H1 (cell line): Measurements from ENCODE around the gene TOR1B. TPM values are rescaled to one million over a fixed set of nuclear protein-coding genes. Genes with fewer than 3 reads are reported as not detected.

ENCODE experiments used
- CTCF ChIA-PET: fragments of 300-600 bp; sonication (Branson Sonifier 250); formaldehyde crosslinking; loops from one replicate; lab custom pipeline; 2021; ENCODE audit not compliant: partially characterized antibody; lab: Charles Lee
- POLR2A ChIA-PET: fragments of 300-600 bp; sonication (Branson Sonifier 250); formaldehyde crosslinking; loops from one replicate; lab custom pipeline; 2021; ENCODE audit warnings: inconsistent platforms; ENCODE audit not compliant: partially characterized antibody; lab: Charles Lee
- DNase-seq, 2 experiments: peaks; one replicate each; pipeline versions ENCODE4 v3.0.0 to v3.0.0-alpha.2; 2010 to 2022; ENCODE audit warnings: low spot score in 2 of 2, low read depth in 1 of 2, mixed read lengths in 1 of 2
- FAIRE-seq: peaks from 2 replicates; lab custom pipeline; 2011; peaks lifted over from hg19 to GRCh38; lab: Jason Lieb, UNC
- H2AFZ ChIP-seq: 2 replicates; pipeline ENCODE4 v1.8.1; 2012; ENCODE audit warnings: low read length, inconsistent platforms
- H2AK5ac ChIP-seq: 2 replicates; pipeline ENCODE4 v1.6.1; 2013; ENCODE audit warnings: low read depth, low read length
- H2BK120ac ChIP-seq: replicated peaks from 2 replicates; pipeline ENCODE3; 2013; ENCODE audit warnings: low read depth, low read length, inconsistent platforms
- H2BK12ac ChIP-seq: 2 replicates; pipeline ENCODE4 v1.6.1; 2013; ENCODE audit warnings: low read depth, low read length
- H2BK15ac ChIP-seq: 2 replicates; pipeline ENCODE4 v1.6.1; 2013; ENCODE audit warnings: low read length
- H2BK20ac ChIP-seq: 2 replicates; pipeline ENCODE4 v1.6.1; 2013; ENCODE audit warnings: low read length
- H2BK5ac ChIP-seq: 2 replicates; pipeline ENCODE4 v1.6.1; 2013; ENCODE audit warnings: low read depth, low read length
- H3K14ac ChIP-seq: 2 replicates; pipeline ENCODE4 v1.6.1; 2013; ENCODE audit warnings: inconsistent platforms; ENCODE audit not compliant: insufficient read length
- H3K18ac ChIP-seq: 2 replicates; pipeline ENCODE4 v1.6.1; 2013; ENCODE audit warnings: low read length; ENCODE audit errors: extremely low read depth
- H3K23ac ChIP-seq: 2 replicates; pipeline ENCODE4 v1.6.1; 2013; ENCODE audit warnings: inconsistent platforms; ENCODE audit not compliant: insufficient read length
- H3K23me2 ChIP-seq: 2 replicates; pipeline ENCODE4 v1.6.1; 2013; ENCODE audit warnings: low read depth, low read length
- H3K27ac ChIP-seq: 2 replicates; pipeline ENCODE4 v1.6.1; 2011; ENCODE audit warnings: low read depth, low read length, inconsistent platforms
- H3K27me3 ChIP-seq, 4 experiments: replicated peaks in 1 of 4; 1 replicate in 1 of 4; 2 replicates in 3 of 4; pipeline versions ENCODE4 v1.6.1 to v1.8.1; 2011 to 2013; ENCODE audit warnings: low read length in 3 of 4, mild to moderate bottlenecking in 3 of 4, inconsistent platforms in 2 of 4, mixed read lengths in 2 of 4, moderate library complexity in 1 of 4; ENCODE audit not compliant: control insufficient read depth in 3 of 4, insufficient read depth in 3 of 4; ENCODE audit errors: extremely low read depth in 1 of 4
- H3K36me3 ChIP-seq, 4 experiments: 2 replicates each; pipeline versions ENCODE4 v1.6.1 to v1.8.1; 2011 to 2013; ENCODE audit warnings: mild to moderate bottlenecking in 4 of 4, low read length in 3 of 4, moderate library complexity in 2 of 4, control low read depth in 1 of 4, inconsistent platforms in 1 of 4; ENCODE audit not compliant: insufficient read depth in 4 of 4, control insufficient read depth in 2 of 4
- H3K4ac ChIP-seq: replicated peaks from 2 replicates; pipeline ENCODE3; 2013; ENCODE audit warnings: low read length, low read depth, mixed read lengths, inconsistent platforms; ENCODE audit not compliant: insufficient read length
- H3K4me1 ChIP-seq, 4 experiments: replicated peaks in 1 of 4; 1 replicate in 1 of 4; 2 replicates in 3 of 4; pipeline versions ENCODE4 v1.6.1 to v1.8.1; 2011 to 2013; ENCODE audit warnings: low read length in 3 of 4, inconsistent platforms in 2 of 4, mixed read lengths in 1 of 4; ENCODE audit not compliant: insufficient read depth in 4 of 4, control insufficient read depth in 3 of 4
- H3K4me2 ChIP-seq, 2 experiments: 2 replicates each; pipeline versions ENCODE4 v1.6.1 to v1.8.1; 2011 to 2013; ENCODE audit warnings: low read depth in 2 of 2, low read length in 2 of 2, control low read depth in 1 of 2, inconsistent platforms in 1 of 2, mild to moderate bottlenecking in 1 of 2; ENCODE audit not compliant: insufficient read depth in 1 of 2
- H3K4me3 ChIP-seq, 4 experiments: fragments of 200-600, 300-600 bp in 1 of 4; sonication (generic), shearing (Covaris generic), sonication (Bioruptor Twin) in 1 of 4; 2 replicates each; pipeline versions ENCODE4 v1.5.1 to v1.8.1; 2011 to 2016; ENCODE audit warnings: low read length in 4 of 4, low read depth in 3 of 4, control low read depth in 2 of 4, inconsistent platforms in 2 of 4, mild to moderate bottlenecking in 2 of 4, mixed read lengths in 1 of 4, moderate library complexity in 1 of 4; ENCODE audit not compliant: insufficient read depth in 2 of 4; ENCODE audit errors: extremely low read depth in 1 of 4
- H3K56ac ChIP-seq: replicated peaks from 2 replicates; pipeline ENCODE3; 2013; ENCODE audit warnings: low read depth, mild to moderate bottlenecking, mixed read lengths, low read length, inconsistent platforms; ENCODE audit not compliant: insufficient read length
- H3K79me1 ChIP-seq: 2 replicates; pipeline ENCODE4 v1.6.1; 2013; ENCODE audit warnings: low read depth, low read length, control low read depth
- H3K79me2 ChIP-seq, 2 experiments: 2 replicates each; pipeline versions ENCODE4 v1.6.1 to v1.8.1; 2012 to 2013; ENCODE audit warnings: low read length in 2 of 2, mild to moderate bottlenecking in 2 of 2, inconsistent platforms in 1 of 2; ENCODE audit not compliant: insufficient read depth in 2 of 2, control insufficient read depth in 1 of 2
- H3K9ac ChIP-seq, 4 experiments: replicated peaks in 1 of 4; 1 replicate in 1 of 4; 2 replicates in 3 of 4; pipeline versions ENCODE4 v1.6.1 to v1.8.1; 2011 to 2013; ENCODE audit warnings: low read depth in 3 of 4, low read length in 3 of 4, control low read depth in 2 of 4, mild to moderate bottlenecking in 2 of 4, moderate library complexity in 2 of 4, inconsistent platforms in 1 of 4; ENCODE audit errors: extremely low read depth in 1 of 4
- H3K9me3 ChIP-seq, 2 experiments: 2 replicates each; pipeline versions ENCODE4 v1.6.1 to v1.8.1; 2012 to 2013; ENCODE audit warnings: mild to moderate bottlenecking in 2 of 2, moderate library complexity in 2 of 2, control low read depth in 1 of 2, inconsistent platforms in 1 of 2, low read depth in 1 of 2, low read length in 1 of 2, mixed read lengths in 1 of 2; ENCODE audit not compliant: insufficient read depth in 2 of 2
- H4K20me1 ChIP-seq, 2 experiments: replicated peaks in 1 of 2; 2 replicates each; pipeline versions ENCODE3 to v1.8.1; 2011 to 2013; ENCODE audit warnings: inconsistent platforms in 2 of 2, low read length in 2 of 2, mild to moderate bottlenecking in 1 of 2; ENCODE audit not compliant: insufficient read depth in 2 of 2, control insufficient read depth in 1 of 2
- H4K5ac ChIP-seq: 2 replicates; pipeline ENCODE4 v1.6.1; 2013; ENCODE audit warnings: low read length, low read depth, mixed read lengths, inconsistent platforms; ENCODE audit not compliant: insufficient read length
- H4K8ac ChIP-seq: 2 replicates; pipeline ENCODE4 v1.8.0; 2013; ENCODE audit warnings: mild to moderate bottlenecking, moderate library complexity, low read length, inconsistent platforms; ENCODE audit not compliant: insufficient read depth; ENCODE audit errors: extremely low read depth
- H4K91ac ChIP-seq: replicated peaks from 2 replicates; pipeline ENCODE3; 2013; ENCODE audit warnings: low read length, mixed read lengths, inconsistent platforms; ENCODE audit not compliant: insufficient read length
- BRCA1 ChIP-seq: IDR thresholded peaks from 2 replicates; pipeline ENCODE4 v1.6.1; 2012; ENCODE audit warnings: low read depth, low read length, improper control_type of control experiment
- HDAC2 ChIP-seq, 2 experiments: fragments of 300-600 bp in 1 of 2; sonication (generic) in 1 of 2; IDR thresholded peaks; 2 replicates each; pipeline ENCODE4 v1.6.1; 2011 to 2012; ENCODE audit warnings: low read depth in 2 of 2, low read length in 2 of 2, mild to moderate bottlenecking in 2 of 2, moderate library complexity in 2 of 2, borderline replicate concordance in 1 of 2, inconsistent platforms in 1 of 2
- KDM5A ChIP-seq: fragments of 200-600 bp; IDR thresholded peaks from 2 replicates; pipeline ENCODE4 v1.7.1; 2012; ENCODE audit warnings: mild to moderate bottlenecking, low read length, inconsistent platforms, mixed read lengths
- MAFK ChIP-seq: IDR thresholded peaks from 2 replicates; pipeline ENCODE4 v1.6.1; 2012; ENCODE audit warnings: low read depth, mild to moderate bottlenecking, improper control_type of control experiment, low read length
- TAF1 ChIP-seq: IDR thresholded peaks from 2 replicates; pipeline ENCODE4 v1.6.1; 2011; ENCODE audit warnings: mild to moderate bottlenecking, low read depth, low read length
- USF2 ChIP-seq: IDR thresholded peaks from 2 replicates; pipeline ENCODE4 v1.6.1; 2011; ENCODE audit warnings: low read length, improper control_type of control experiment
- WGBS, 2 experiments: shearing (Covaris generic) in 1 of 2; methylation state at CpG; one replicate each; pipeline versions ENCODE4 v1.1.6 to v1.1.7; 2013 to 2015; ENCODE audit warnings: low lambda C conversion rate in 2 of 2, mixed read lengths in 2 of 2, inconsistent platforms in 1 of 2, low coverage in 1 of 2, missing lambda C conversion rate in 1 of 2; ENCODE audit not compliant: insufficient replicate concordance in 2 of 2, insufficient coverage in 1 of 2, insufficient read length in 1 of 2; ENCODE audit errors: extremely low coverage in 1 of 2, missing lambda C conversion rate in 1 of 2; 5-methylcytosine and 5-hydroxymethylcytosine counted together
- polyA plus RNA-seq, 7 experiments: library from polyadenylated mRNA; depleted of rRNA in 3 of 7; stranded (reverse) in 5 of 7; unstranded in 2 of 7; fragments of >200 nt in 5 of 7; fragments of 200-250 nt in 2 of 7; gene quantifications; 1 replicate in 5 of 7; 2 replicates in 1 of 7; 4 replicates in 1 of 7; pipeline versions ENCODE4 v1.2.1 to v1.2.3, GENCODE V29; 2011 to 2013; ENCODE audit warnings: missing spikeins in 2 of 7, mixed read lengths in 2 of 7
- total RNA-seq: library from RNA; stranded (reverse); fragmentation: NEBNext Ultra II Directional; extraction: Animal tissue kit (Norgen Biotek cat#: 25700); gene quantifications from 2 replicates; pipeline ENCODE4 v1.2.1, GENCODE V29; 2021

The TOR1B gene
- total and polyA plus RNA-seq, 2 of the 8 experiments (the other 6 are each of a cell fraction or from before 2014, with no cell fraction given) = 11.4 to 17.4 TPM

GRCh38 chr9:129770741-129771140, 32.2 kb upstream of the TOR1B start:
- H3K4me3 ChIP-seq = no peak overlapping the region
- FAIRE-seq = no peak
- no peak overlapping the region for H3K4me2 ChIP-seq
- CTCF ChIA-PET = interaction anchor here (2.0 kb wide), 1 partner anchor 11 kb away, joined by 6 read pairs; no protein-coding TSS in a partner anchor
- H3K56ac ChIP-seq = no peak overlapping the region
- no peaks in the 10 kb centered on the region for H3K23me2 ChIP-seq
- no peak overlapping the region for H2BK12ac ChIP-seq
- H4K20me1 ChIP-seq = no peaks in the 10 kb centered on the region
- H3K79me1 ChIP-seq = no peaks in the 10 kb centered on the region
- no peaks in the 10 kb centered on the region for H3K9me3 ChIP-seq
- H2BK15ac ChIP-seq = no peak overlapping the region
- no peak overlapping the region for H3K4ac ChIP-seq
- H3K27ac ChIP-seq = no peak overlapping the region
- no peak overlapping the region for H4K91ac ChIP-seq
- no peak overlapping the region for H3K18ac ChIP-seq
- DNase-seq = no peak
- no peak overlapping the region for H2BK5ac ChIP-seq
- H2BK120ac ChIP-seq = no peak overlapping the region
- no peak overlapping the region for H2AK5ac ChIP-seq
- no peak overlapping the region for H4K5ac ChIP-seq
- no peak overlapping the region for H2BK20ac ChIP-seq
- no peaks in the 10 kb centered on the region for H3K79me2 ChIP-seq
- H3K14ac ChIP-seq = no peak overlapping the region
- H4K8ac ChIP-seq = no peak overlapping the region
- WGBS, 2 experiments = 86% methylated on average over 5 of the region's 5 CpGs; no CpG with 5 or more reads in 1 of the 2 experiments
- no peak overlapping the region for H3K9ac ChIP-seq
- TF ChIP-seq HDAC2 (IDR thresholded peaks at IDR 0.05; ENCODE audit: borderline replicate concordance in 1 of 2, low read depth in 2 of 2, low read length in 2 of 2) (no peak), BRCA1 (no peak), TAF1 (no peak), USF2 (no peak), MAFK (no peak), KDM5A (no peak)
- no peaks in the 10 kb centered on the region for H3K27me3 ChIP-seq
- POLR2A ChIA-PET = no interaction called here
- H2AFZ ChIP-seq = no peak overlapping the region
- no peaks in the 10 kb centered on the region; a peak in 1 of 7 replicates for H3K4me1 ChIP-seq
- H3K36me3 ChIP-seq = no peaks in the 10 kb centered on the region
- no peak overlapping the region for H3K23ac ChIP-seq
